Stimulated activated CD8-positive, alpha-beta memory T cell treated with anti-CD3 and anti-CD28 coated beads, Interleukin-4, amount 100 ng/mL, for 4 hours (primary cell): ENCODE measurements around the gene RHBDD3.

Experiments used
- DNase-seq, 2 donors: peaks; one replicate each; pipeline ENCODE4 v3.0.0-alpha.2; 2020; ENCODE audit warnings: low read depth in 2 of 2, low spot score in 1 of 2

The RHBDD3 gene

DNA sequence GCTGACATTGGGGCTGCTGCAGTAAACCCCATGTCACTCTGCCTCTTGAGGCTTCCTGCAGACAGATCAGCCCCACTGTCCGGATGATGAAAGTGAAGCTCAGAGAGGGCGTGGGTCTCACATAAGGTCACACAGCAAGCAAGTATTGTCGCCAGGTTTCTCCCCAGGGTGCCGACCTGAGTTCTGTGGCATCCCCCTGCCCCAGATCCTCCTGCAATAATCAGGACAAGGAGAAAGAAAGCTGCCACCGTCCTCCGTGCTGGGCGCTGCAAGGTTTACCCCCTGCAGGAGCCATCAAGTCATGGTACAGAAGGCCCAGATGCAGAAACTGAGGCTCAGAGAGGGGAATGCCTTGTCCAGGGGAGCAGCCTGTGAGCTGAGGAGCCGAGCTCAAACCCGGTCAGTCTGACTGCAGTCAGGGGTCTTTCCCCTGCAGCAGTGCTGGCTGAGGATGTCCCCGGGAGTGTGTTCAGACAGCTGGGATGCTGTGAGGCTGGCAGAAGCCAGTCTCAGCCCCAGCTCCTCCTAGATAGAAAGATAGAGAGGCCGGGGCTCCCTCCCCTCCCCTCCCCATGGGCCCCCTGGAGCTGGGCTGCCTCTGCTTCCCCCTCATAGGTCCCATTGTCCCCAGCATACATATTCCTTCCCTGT, 48.9 kb downstream of the RHBDD3 start:
- no peak for DNase-seq

DNA sequence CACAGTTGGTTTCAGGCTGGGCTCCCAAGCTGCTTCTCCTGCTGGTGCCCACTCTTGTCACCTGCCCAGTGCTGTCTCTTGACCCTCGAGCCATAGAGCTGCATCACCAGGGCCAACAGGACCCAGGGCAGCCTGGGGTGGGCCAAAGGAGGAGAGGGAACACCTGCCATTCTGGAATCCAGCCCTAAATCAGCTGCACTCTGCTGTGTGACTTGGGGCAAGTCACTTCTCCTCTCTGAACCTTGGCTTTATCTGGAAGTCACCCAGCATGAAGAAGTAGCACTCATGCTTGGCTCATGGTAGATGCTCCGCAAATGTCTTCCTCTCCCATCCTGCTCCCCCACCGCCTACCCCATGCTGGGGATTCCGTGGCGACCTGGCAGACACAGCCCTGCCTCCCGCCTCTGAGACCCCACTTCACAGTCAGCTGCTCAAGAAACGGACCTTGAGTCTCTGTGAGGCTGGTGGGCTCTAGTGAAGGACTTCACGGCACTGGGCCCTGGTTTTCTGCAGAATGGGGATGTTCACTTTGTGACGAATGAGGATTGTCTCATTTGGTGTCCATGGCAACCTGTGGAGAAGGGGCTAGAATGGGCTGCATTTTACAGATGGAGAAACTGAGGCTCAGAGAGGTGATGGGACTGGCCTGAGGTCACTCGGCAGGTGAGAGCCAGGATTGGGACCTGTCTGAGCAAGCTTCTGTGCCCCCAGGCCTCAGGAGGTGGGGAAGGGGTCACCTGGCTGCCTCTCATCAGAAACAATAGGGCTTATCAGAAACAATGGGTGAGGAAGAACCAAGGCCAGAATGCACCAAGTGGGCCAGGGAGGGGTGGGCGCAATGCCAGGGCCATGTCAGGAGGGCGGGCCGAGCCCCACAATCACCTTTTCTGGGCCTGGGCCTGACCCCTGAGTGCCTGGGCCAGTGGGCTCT, 49.7 kb downstream of the RHBDD3 start:
- DNase-seq = no peak

DNA sequence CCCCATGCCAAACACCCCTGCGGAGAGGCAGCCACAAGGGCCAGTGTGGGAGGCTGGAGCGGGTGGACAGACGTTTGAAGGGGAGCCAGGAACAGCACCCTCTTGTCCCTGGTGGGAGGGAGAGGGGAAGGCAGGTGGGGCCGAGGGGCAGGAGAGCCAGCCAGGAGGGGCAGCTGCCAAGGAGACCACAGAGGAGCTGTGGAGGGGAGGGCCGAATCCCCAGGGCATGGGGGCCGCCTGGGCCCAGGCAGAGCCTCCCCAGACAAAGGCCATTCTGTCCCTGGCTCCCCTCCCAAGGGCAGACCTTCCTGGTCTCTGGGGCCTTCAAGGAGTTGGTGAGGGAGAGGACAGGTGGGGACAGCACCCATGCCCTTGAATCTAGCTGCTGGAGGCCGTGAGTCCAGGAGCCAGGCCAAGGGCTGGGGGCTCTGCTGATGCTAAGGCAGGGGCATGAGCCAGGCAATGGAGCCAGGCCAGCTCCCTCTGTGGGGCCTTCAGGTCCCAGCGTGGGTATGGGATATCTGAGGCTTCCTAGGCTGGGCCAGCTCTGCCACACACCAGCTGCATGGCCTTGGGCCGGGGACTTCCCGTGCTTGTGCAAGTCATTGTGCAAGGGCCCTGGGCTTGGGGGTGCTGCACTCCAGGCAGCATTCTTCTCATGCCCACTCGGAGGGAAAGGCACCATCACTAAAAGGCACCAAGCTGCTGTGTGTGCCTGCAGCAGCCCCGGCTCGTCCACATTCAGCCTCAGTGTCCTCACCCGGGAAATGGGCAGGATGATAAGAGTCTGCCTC, 50.7 kb downstream of the RHBDD3 start:
- no peak for DNase-seq

DNA sequence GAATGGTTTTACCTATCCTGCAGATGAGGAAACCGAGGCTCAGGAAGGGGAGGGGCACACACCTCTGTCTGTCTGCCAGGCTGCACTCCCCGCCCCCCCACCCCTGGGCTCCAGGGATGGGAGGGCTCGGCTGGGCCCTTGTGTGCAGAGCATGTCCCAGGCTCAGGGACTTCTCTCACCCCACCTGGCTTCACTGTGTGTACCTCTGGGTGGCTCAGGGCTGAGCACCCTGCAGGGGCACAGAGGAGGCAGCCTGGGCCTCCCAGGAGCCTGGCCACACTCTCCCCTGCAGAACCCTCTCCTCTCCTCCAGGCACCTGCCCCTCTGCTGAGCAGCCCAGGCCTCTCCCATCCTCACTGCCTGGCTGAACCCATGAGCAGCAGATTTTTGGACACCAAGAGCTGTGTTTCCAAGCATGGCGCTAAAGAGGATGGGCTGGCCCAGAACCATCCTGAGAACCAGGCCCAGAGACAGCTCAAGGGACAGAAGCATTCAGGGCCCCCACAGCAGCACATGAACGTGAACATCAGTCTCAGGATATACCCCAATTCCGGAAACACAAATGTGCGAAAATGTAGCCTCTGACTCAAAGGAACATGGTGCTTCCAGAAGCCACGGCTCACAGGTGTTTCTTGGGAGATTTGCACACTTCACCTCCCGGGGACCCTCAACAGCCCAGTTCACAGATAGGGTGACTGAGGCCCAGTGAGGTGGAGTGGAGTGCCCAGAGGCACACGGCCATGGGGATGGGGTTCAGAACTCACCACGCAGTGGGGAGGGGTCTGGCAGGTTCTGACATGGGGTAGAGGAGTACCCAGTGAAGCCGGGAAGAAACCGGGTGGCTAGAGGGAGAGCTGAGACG, 51.5 kb downstream of the RHBDD3 start:
- DNase-seq = no peak

DNA sequence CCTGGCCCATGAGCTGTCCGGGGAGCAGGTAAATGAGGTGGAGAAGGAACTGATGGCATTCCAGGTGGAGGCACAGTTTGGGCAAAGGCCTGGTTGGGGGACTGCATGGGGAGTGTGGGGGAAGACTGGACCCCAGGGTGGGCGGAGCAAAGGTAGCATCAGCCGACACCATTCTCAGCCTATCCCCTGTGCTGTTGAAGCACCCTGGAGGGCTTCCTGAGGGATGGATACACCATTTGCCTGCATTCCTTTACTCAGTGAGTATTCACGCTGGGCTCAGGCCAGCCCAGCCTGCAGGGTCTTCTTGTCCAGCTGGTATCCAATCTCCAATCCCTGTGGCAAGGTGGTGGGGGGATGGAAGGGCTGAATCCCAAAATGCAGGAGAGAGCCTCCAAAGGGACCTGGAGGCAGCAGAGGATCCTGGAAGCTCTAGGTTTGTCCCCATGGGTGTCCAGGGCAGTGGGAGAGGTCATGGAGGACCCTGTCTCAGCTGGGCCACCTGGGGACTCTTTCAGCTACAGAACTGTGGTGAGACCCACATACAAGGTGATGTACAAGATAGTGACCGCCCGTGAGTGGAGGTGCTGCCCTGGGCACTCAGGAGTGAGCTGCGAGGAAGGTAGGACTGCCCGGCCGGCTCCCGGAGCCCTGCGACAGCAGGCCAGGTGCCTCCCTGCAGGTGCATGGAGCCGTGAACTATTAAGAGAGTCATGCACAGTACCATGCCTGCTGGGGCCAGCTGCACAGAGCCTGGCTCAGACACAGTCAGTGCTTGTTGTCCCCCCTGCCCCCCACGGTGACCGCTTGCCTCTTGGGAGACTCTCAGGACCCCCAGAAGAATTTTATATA, 52.5 kb downstream of the RHBDD3 start:
- no peak for DNase-seq

DNA sequence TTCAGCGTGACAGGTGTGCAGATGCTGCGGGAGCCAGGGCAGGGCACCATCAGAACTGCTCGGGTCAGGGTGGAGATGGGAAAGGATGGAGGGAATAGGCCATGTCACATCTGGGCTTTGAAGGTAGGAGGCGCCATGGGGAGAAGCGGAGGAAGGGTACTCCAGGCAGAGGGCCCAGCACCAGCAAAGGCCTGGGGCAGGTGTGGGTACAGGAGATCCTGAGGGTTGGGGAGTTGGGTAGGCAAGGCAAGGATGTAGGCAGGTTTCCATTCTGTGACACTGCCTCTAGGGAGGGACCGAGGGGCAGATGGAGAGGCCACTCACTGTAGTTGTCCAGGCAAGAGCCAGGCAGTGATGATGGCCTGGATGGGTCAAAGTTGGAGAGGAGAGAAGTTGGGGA, 53.5 kb downstream of the RHBDD3 start:
- no peak for DNase-seq

DNA sequence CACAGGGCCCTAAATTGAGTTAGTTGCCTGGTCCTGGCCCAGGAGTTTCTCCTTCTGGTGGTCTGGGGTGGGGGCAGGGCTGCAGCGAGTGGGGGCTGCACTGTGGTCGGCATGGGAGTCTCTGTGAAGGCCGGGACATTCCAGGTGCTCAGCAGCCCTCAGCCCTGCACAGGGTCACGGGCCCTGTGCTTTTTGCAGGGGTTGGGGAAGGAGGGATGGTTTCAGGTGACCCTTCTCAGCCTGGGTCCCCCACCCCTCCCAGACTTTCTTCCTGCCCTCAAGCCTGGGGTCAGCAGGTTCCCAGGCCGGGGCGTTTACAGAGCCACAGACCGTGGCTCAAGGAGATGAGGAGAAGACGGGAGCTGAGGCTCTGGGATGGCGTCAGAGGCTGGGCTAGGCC, 54.3 kb downstream of the RHBDD3 start:
- no peak for DNase-seq

DNA sequence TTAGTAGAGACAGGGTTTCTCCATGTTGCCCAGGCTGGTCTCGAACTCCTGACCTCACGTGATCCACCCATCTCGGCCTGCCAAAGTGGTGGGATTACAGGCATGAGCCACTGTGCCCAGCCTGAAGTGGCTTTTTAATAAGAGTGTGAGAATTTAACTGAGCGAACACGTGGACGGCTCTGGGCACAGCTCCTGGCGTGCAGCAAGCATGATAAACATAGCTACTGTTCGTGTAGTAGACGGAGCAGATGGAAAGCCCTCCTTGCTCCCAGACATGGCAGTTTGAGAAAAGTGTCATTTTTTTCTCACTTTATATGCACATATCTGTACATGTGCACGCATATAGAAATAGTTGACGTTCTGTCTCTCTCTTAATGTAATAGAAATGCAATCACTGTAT, 55.0 kb downstream of the RHBDD3 start:
- DNase-seq = no peak

DNA sequence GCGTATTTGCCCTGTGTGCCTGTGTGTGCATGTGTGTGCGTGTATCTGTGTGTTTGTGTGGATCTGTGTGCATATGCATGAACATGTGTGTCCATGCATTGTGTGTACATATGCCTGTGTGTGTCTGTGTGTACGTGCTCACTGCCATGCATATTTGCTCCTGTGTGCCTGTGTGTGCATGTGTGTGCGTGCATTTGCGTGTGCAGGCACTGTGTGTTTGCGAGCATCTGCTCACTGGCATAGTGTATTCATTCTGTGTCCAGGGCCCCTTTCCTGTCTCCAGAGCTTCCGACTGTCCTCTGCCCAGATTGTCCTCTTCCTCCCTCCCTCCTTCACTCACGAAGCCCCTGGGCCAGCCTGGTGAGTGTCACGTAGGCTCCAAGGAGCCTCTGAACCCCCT, 56.3 kb downstream of the RHBDD3 start:
- no peak for DNase-seq

DNA sequence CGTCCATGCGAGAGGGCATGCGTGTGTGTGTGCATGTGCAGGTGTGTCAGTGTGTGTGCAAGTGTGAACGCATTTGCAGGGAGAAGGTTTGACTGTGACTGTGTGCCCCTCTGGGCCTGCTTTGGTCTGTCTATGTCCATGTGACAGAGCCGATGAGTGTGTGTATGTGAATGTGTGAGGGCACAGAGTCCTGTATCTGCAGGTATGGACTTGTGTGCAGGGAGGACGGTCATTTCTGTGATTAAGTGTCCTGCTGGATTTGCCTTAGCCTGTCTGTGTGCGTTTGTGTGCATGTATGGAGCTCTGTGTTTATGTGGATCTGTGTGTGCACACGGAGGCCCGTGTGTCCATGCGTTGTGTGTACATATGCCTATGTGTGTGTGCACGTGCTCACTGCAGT, 56.7 kb downstream of the RHBDD3 start:
- DNase-seq = no peak
